Erythroblast (primary cell): ENCODE data around the gene SSNA1.
"Not testable (repeated sequence)": the region's sequence is repeated elsewhere in the genome, so short reads cannot be mapped to it uniquely, and the experiment has no call there.

Source experiments
- DNase-seq, 2 experiments: peaks; one replicate each; lab custom pipeline; 2025; lab: John Stamatoyannopoulos, UW
- GATA1 ChIP-seq: IDR thresholded peaks from 2 replicates; pipeline ENCODE4 v1.6.1; 2011; ENCODE audit warnings: low read depth, mild to moderate bottlenecking, control low read depth, low read length, moderate library complexity
- POLR2A ChIP-seq: IDR thresholded peaks from 2 replicates; pipeline ENCODE4 v1.6.1; 2011; ENCODE audit warnings: mild to moderate bottlenecking, low read length

SSNA1 gene

GRCh38 chr9:137231372-137232039 lies 43.0 kb downstream of the SSNA1 start:
- no peak for DNase-seq

GRCh38 chr9:137232101-137232500 lies 43.6 kb downstream of the SSNA1 start:
- TF ChIP-seq GATA1 (no peak), POLR2A (no peak)
- no peak for DNase-seq

More at GRCh38 chr9:137231372-137232039, 43.0 kb downstream of the SSNA1 start:
- no peak for TF ChIP-seq GATA1
- no peak for TF ChIP-seq POLR2A

GRCh38 chr9:137232510-137232909 lies 44.0 kb downstream of the SSNA1 start:
- no peak for DNase-seq
- TF ChIP-seq GATA1 (no peak), POLR2A (no peak)

DNA sequence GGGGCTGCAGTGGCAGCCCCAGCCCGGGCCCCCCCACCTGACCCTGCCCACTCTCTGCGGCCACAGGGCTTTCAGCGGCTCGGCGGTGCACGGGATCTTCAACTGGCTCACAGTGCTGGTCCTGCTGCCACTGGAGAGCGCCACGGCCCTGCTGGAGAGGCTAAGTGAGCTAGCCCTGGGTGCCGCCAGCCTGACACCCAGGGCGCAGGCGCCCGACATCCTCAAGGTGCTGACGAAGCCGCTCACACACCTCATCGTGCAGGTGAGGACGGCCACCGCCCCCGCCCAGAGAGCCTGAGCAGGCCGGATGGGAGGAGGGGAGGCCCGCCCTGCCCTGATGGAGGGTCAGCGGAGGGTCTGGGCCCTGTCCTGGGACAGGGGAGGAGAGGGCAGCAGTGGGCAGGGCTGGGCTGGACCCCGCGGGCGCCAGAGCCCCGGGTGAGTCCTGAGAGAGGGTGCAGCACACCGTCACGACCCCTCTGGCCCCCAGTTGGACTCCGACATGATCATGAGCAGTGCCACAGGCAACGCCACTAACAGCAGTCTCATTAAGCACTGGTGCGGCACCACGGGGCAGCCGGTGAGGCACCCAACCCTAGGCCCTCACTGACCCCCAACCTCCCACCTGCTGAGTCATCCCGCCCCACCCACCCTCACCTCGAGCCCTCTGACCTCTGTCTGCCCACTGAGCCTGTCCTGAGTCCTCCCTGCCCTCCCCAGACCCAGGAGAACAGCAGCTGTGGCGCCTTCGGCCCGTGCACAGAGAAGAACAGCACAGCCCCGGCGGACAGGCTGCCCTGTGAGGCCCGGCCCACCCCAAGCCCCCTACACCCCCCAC lies 44.9 kb downstream of the SSNA1 start:
- no peak for DNase-seq
- TF ChIP-seq GATA1: no peak
- TF ChIP-seq POLR2A: no peak

DNA sequence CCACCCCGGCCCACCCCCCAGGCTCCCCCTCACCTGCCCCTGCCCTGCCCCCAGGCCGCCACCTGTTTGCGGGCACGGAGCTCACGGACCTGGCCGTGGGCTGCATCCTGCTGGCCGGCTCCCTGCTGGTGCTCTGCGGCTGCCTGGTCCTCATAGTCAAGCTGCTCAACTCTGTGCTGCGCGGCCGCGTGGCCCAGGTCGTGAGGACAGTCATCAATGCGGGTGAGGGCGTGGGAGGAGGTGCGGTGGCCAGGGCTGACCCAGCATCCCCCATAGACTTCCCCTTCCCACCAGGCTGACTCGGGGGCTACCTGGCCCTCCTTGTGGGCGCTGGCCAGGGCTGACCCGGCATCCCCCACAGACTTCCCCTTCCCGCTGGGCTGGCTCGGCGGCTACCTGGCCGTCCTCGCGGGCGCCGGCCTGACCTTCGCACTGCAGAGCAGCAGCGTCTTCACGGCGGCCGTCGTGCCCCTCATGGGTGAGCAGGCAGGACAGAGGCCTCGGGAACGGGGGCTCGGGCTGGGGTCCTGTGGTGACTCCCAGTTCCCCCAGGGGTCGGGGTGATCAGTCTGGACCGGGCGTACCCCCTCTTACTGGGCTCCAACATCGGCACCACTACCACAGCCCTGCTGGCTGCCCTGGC lies 45.7 kb downstream of the SSNA1 start:
- TF ChIP-seq POLR2A (no peak), GATA1 (no peak)
- DNase-seq: no peak

- TF ChIP-seq GATA1 (no peak), POLR2A (no peak)
- no peak for DNase-seq
These were observed 46.4 kb downstream of the SSNA1 start for GRCh38 chr9:137234758-137235423.

DNA sequence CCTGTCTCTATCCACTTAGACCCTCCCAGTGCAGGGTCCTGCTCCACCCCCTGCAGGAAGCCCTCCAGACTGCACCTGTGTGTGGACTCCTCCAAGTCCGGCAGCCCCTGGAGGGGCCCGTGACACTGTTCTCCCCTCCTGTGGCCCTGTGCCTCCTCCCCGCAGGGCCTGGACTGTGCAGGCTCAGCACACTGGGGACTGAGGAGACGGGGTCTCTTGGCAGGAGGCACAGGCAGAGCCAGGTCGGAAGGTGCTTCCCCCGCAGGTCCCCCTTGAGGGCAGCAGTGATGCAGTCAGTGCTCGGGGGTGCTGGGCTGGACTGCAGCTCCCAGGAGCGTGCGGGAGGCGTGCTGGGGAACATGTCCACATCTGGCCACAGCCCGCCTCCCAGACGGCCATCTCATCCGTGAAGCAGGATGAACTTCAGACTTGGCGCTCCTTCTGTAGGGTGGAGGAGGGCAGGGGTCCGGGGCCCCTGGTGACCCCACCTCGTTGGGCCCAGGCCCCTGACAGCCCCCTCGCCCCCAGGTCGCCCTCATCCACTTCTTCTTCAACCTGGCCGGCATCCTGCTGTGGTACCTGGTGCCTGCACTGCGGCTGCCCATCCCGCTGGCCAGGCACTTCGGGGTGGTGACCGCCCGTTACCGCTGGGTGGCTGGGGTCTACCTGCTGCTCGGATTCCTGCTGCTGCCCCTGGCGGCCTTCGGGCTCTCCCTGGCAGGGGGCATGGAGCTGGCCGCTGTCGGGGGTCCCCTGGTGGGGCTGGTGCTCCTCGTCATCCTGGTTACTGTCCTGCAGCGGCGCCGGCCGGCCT lies 47.2 kb downstream of the SSNA1 start:
- no peak for DNase-seq
- TF ChIP-seq POLR2A (no peak), GATA1 (no peak)

DNA sequence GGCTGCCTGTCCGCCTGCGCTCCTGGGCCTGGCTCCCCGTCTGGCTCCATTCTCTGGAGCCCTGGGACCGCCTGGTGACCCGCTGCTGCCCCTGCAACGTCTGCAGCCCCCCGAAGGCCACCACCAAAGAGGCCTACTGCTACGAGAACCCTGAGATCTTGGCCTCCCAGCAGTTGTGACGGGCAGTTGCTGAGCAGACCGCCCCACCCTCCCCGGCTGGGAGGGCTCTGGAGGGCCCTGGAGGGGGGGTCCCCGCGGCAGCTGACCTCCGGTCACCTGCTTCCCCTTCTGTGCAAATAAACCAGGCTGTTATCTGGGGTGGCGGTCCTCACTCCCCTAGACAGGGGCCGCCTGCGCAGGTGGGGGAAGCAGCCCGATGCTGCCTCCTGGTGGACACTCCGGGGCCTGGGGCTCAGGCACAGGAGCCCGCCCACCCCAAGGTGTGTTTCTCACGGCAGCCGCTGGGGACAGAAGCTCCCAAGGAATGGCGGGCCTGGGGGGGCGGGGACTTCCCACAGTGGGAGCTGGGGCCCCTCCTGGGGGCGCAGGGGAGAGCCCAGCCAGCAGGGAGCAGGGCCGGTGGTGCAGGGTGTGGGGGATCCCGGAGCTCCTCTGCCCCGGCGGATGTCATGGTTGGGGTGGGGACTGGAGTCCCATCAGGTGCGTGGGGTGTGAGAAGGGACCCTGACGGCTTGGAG lies 47.9 kb downstream of the SSNA1 start:
- no peak for TF ChIP-seq POLR2A
- no peak for TF ChIP-seq GATA1
- peak; percentile 89 to 93 for DNase-seq

- no peak for DNase-seq
- no peak for TF ChIP-seq POLR2A
- no peak for TF ChIP-seq GATA1
These were observed 48.5 kb downstream of the SSNA1 start for GRCh38 chr9:137236936-137237421.

DNA sequence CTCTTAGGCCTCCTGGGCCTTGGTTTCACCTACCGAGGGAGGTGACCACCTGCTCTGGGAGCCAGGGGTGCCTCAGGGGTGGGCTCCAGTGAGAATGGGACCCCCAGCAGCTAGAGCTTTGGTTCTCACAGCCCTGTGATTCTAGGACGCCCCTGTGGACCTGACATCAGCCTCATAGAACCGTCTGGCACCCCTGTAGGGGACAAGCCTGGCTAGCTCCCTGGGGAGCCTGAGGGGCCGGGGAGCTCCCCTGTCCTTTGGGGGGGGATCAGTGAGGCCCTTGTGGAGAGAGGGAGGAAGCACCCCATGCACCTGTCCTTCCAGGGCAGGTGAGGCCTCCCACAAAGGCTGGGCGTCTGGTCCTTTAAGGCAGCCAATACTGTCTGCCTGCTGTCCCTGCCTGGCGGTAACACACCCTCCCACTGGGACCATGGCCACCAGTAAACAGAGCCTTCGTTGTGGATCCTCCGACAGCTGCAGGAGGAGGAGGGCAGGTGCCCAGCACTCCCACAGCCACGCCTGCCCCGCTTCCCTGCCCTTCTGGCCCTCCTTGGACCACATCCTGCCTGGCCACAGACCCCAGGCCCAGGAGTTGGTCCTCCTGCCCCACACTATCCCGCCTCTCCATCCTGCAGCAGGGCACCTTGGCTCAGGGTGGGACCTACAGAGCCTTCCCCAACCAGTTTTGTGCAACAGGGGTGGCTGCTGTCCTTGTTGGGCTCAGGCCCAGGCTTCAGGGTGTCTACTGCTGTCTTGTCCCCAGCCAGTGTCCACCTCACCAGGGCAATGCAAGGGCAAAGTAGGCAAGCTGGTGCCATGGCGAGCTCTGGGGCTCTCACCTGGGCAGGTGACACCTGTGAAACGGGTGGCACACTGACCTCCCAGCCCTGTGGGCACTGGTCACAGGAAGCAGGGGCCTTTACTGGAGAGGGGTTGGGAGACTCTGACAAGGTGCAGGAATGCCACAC lies 49.6 kb downstream of the SSNA1 start:
- DNase-seq: no peak
- TF ChIP-seq POLR2A (no peak), GATA1 (no peak)

DNA sequence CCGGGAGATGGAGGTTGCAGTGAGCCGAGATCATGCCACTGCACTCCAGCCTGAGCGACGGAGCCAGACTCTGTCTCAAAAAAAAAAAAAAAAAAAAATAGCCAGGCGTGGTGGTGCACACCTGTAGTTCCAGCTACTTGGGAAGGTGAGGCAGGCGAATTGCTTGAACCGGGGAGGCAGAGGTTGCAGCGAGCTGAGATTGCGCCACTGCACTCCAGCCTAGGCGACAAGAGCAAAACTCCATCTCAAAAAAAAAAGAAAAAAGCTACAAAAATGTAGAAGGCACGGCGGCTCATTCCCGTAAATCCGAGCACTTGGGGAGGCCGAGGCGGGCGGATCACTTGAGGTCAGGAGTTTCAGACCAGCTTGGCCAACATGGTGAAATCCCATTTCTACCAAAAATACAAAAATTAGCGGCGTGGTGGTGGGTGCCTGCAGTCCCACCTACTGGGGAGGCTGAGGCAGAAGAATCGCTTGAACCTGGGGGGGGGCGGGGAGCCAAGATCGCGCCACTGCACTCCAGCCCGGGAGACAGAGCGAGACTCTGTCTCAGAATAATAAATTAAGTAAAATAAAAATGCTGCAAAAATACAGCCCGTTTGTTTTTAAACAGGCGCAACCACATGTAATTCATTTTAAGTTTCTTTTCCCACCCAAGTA lies 51.2 kb downstream of the SSNA1 start:
- not testable (repeated sequence) for DNase-seq
